H1 (cell line): Measurements from ENCODE around the gene TNFRSF6B. TPM values are rescaled to one million over a fixed set of nuclear protein-coding genes. Genes with fewer than 3 reads are reported as not detected.

Source experiments
- BACH1 ChIP-seq: IDR thresholded peaks from 2 replicates; pipeline ENCODE4 v1.6.1; 2012; ENCODE audit warnings: low read length, improper control_type of control experiment
- CHD7 ChIP-seq: fragments of 300-600 bp; sonication (generic); IDR thresholded peaks from 2 replicates; pipeline ENCODE4 v1.7.1; 2012; ENCODE audit warnings: low read length, moderate library complexity, mild to moderate bottlenecking, inconsistent platforms; ENCODE audit not compliant: insufficient replicate concordance
- E2F6 ChIP-seq: IDR thresholded peaks from 2 replicates; pipeline ENCODE4 v1.6.1; 2012; ENCODE audit warnings: inconsistent platforms
- HDAC6 ChIP-seq: IDR thresholded peaks from one replicate; pipeline ENCODE4 v1.7.1; 2012; ENCODE audit warnings: low read depth, mild to moderate bottlenecking, inconsistent platforms, low read length, moderate library complexity
- MAFK ChIP-seq: IDR thresholded peaks from 2 replicates; pipeline ENCODE4 v1.6.1; 2012; ENCODE audit warnings: low read depth, mild to moderate bottlenecking, improper control_type of control experiment, low read length
- MAX ChIP-seq: IDR thresholded peaks from 2 replicates; pipeline ENCODE4 v1.6.1; 2012; ENCODE audit warnings: inconsistent platforms
- SIN3A ChIP-seq, 2 experiments: IDR thresholded peaks in 1 of 2; conservative IDR thresholded peaks in 1 of 2; 2 replicates each; pipeline ENCODE4 v1.6.1; 2011 to 2012; ENCODE audit warnings: low read length in 2 of 2, improper control_type of control experiment in 1 of 2, low read depth in 1 of 2, mild to moderate bottlenecking in 1 of 2
- TEAD4 ChIP-seq: IDR thresholded peaks from 2 replicates; pipeline ENCODE4 v1.6.1; 2012; ENCODE audit warnings: low read depth, low read length, inconsistent platforms, mixed read lengths
- ZNF274 ChIP-seq: IDR thresholded peaks from 2 replicates; pipeline ENCODE4 v1.7.0; 2012; ENCODE audit warnings: low read length, borderline replicate concordance; ENCODE audit errors: extremely low read depth
- polyA plus RNA-seq, 7 experiments: library from polyadenylated mRNA; depleted of rRNA in 3 of 7; stranded (reverse) in 5 of 7; unstranded in 2 of 7; fragments of >200 nt in 5 of 7; fragments of 200-250 nt in 2 of 7; gene quantifications; 1 replicate in 5 of 7; 2 replicates in 1 of 7; 4 replicates in 1 of 7; pipeline versions ENCODE4 v1.2.1 to v1.2.3, GENCODE V29; 2011 to 2013; ENCODE audit warnings: missing spikeins in 2 of 7, mixed read lengths in 2 of 7
- total RNA-seq: library from RNA; stranded (reverse); fragmentation: NEBNext Ultra II Directional; extraction: Animal tissue kit (Norgen Biotek cat#: 25700); gene quantifications from 2 replicates; pipeline ENCODE4 v1.2.1, GENCODE V29; 2021

TNFRSF6B gene
- total and polyA plus RNA-seq, 2 of the 8 experiments (the other 6 are each of a cell fraction or from before 2014, with no cell fraction given): 3.1 TPM; not detected in 1

- TF ChIP-seq CHD7 (no peak), HDAC6 (no peak), BACH1 (no peak), MAFK (no peak), SIN3A (conservative IDR thresholded peaks at IDR 0.05 in 1 of 2, IDR thresholded peaks at IDR 0.05 in 1 of 2; ENCODE audit: low read depth in 1 of 2, low read length in 2 of 2) (no peak), TEAD4 (no peak), ZNF274 (no peak), MAX (no peak), E2F6 (no peak)
Observed at GRCh38 chr20:63686492-63687321, 9.7 kb upstream of the TNFRSF6B start (continued).
